GM18867 (cell line): ENCODE results near the gene SLC1A1.
"Not testable (repeated sequence)": the region's sequence is repeated elsewhere in the genome, so short reads cannot be mapped to it uniquely, and the experiment has no call there.

ENCODE experiments used
- ATAC-seq: cut with Tn5 transposase; IDR thresholded peaks from one replicate; pipeline ENCODE4 v1.9.1; 2021; ENCODE audit warnings: mild to moderate bottlenecking, moderate library complexity; ENCODE audit not compliant: unreplicated experiment

SLC1A1 gene

DNA sequence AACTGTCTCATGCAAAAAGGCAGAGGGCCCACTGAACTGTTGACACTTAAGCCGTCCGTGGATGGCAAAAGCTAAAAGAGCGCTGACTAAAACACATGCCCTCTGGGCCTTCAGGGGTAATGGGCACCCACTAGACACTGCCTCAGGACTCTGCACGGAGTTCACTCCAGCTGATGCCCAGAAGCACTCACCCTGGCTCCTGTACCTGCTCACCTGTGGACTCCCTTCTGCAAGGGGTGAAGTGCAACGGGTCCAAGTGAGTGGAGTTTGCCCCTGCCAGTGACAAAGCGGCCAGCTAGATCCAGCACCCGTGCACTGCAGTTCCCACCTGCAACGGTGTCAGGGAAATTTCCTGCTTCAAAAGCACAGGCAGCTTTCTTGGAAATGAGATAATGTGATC is 50.2 kb downstream of the SLC1A1 start:
- ATAC-seq: no peak

- ATAC-seq: no peak
These were observed 51.0 kb downstream of the SLC1A1 start for GRCh38 chr9:4541281-4541680.

DNA sequence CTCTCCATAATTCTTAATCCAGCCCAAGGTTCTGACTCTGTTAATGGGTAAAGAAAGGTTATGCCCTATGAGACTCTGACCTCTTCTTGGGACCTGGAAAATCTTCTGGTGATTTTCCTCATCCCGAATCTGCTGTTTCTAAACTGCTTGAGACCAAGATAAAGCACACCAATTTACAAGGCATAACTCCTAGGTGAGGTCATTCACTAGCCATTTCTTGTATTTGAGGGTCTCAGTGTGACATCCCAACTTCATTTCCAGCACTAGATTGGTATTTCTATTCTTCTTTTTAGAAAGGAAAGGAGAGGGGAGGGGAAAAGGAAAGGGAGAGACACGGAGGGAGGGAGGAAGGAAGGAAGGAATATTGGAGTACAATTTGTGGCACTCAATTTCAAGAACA is 51.6 kb downstream of the SLC1A1 start:
- ATAC-seq: no peak

- ATAC-seq: not testable (repeated sequence)
These were observed 54.4 kb downstream of the SLC1A1 start for GRCh38 chr9:4544714-4545113.

- no peak for ATAC-seq
These were observed 56.7 kb downstream of the SLC1A1 start for GRCh38 chr9:4547016-4547415.

GRCh38 chr9:4548811-4549725 is 58.8 kb downstream of the SLC1A1 start:
- ATAC-seq: no peak

GRCh38 chr9:4549751-4550295 is 59.6 kb downstream of the SLC1A1 start:
- no peak for ATAC-seq

GRCh38 chr9:4550777-4551484 is 60.7 kb downstream of the SLC1A1 start:
- no peak for ATAC-seq

DNA sequence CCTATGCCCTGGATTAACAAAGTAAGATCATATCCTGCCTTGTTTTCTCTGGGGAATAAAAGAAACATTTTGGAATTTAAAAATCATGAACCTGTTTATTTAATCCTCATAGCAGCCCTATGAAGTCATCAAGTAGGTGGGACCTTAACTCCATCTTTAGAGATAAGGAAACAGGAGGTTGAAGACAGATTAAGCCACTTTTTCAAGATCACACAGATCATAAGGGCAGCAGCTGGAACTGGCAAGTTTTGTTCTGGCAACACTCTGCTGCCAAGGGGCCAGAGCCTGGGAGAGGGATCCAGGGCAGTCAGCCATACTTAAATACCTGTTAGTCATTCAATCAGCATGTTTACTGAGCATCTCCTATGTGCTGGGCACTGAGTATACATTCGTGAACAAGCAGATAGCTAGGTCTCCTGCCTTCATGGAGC is 63.7 kb downstream of the SLC1A1 start:
- no peak for ATAC-seq

GRCh38 chr9:4555236-4555635 is 65.0 kb downstream of the SLC1A1 start:
- ATAC-seq: no peak

DNA sequence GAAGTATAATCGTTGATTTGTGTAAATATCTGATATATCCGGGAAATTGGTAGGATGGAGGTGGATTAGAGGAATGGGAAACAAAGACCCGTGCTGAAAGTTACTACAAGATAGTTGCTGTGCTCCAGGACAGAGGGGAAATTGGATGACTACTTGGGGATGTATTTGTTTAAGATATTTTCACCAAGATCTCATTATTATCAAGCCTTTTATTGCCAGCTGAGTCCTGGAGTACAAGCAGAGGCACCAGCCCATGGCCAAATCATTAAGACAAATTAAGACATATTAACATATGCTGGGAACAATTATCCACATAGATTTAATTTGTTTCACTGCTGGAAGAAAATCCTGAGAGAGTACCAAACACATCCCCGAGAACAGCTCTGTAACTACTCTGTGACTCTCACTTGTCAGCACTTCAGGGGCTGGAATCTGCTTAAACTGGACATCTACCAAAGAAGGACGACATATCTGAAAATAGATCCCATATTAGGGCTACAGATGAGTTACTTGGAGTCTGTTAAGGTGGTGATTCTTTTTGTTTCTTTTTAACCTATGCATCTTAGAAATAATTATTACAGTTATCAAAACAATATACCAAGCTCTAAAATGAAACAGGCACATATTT is 68.2 kb downstream of the SLC1A1 start:
- no peak for ATAC-seq

DNA sequence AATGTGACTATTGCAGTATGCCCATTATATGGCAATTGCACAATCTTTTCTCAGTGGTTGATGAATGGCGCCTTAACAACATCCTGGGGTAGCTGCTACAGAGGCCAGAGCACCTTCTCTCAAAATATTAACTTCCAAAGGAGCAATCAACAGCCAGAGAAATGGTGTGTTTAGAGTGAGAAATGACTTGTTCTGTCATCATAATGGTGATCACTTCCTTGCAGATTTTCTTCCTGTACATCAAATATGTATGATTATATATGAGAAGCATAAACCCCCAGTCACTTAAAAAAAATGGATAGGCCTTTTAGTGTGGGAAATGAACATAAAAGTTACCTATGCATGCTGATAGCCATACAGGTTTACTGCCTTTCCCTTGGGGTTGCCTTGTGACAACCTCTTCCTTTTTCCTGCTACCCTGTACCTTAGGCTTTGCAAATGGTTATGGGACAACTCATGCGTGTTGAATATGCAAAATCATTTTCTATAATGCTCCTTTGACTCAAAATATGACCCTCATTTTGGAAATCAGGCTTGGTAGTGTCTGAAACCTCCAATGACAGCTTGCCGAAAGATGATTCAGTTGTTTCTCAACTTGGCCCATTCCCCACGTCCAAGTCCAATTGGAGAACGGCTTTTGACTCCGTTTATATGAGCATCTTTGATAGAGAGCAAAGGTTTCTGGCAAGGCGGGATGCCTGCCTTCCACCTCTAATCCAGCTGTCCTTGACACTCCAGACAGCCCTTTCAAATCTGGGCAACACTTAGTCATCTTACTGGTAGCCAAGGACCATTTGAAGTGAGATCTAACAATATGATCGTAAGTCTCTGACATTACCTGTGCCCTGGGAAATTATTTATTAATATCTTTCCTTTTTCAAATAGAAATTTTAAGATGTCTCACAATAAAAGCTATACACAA is 69.3 kb downstream of the SLC1A1 start:
- peak; percentile 79 for ATAC-seq

DNA sequence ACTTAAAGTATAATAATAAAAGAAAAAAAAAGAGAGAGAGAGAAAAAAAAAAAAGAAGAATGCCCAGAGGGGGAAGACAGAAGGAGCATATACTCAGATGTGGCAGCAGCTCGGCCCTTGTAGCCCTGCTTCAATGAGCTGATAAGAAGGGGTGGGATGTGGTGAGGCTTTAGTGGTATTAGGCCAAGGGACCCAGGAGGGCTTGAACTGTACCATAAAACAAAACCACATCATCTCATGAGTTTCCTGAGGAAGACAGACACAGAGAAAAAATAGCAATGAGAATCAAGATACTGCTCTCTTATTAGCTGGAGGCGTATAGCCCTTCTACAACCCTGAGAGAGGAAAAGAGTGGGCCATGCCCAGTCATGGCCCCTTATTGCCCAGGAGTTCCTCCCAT is 72.8 kb downstream of the SLC1A1 start:
- no peak for ATAC-seq

- no peak for ATAC-seq
These were observed 76.5 kb downstream of the SLC1A1 start for GRCh38 chr9:4566806-4567205.

DNA sequence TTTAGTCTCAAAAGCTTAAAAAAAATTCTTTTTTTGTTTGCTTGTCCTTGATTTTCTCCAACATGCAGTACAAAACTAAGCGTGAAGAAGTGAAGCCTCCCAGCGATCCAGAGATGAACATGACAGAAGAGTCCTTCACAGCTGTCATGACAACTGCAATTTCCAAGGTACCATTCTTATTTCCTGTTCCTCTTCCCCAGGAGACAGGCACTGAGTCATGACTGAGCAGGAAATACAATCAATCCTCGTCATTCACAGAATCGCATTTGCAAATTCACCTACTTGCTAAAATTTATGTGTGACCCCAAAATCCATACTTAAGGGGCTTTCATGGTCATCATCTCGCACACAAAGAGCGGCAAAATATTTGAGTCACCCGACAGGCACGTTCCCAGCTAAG is 77.3 kb downstream of the SLC1A1 start:
- ATAC-seq: no peak

GRCh38 chr9:4569101-4569500 is 78.8 kb downstream of the SLC1A1 start:
- no peak for ATAC-seq

GRCh38 chr9:4572184-4572826 is 82.0 kb downstream of the SLC1A1 start:
- no peak for ATAC-seq

DNA sequence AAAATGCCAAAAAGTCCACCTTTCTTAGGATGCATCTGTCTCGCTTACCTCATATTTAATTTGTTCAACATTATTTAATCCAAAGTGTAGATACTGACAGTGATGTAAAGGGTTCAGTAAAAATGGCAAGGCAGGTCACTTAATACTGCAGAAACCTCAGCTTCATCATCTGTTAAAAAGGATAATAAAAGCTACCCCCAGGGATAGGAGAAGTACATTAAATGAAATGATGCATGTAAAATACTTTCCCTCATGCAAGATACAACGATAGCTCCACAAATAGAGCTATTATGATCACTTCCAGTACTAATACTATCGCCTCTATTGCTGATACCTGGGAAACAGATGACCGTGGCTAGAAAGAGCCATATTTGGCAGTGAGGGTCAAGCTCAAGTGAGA is 82.9 kb downstream of the SLC1A1 start:
- no peak for ATAC-seq

DNA sequence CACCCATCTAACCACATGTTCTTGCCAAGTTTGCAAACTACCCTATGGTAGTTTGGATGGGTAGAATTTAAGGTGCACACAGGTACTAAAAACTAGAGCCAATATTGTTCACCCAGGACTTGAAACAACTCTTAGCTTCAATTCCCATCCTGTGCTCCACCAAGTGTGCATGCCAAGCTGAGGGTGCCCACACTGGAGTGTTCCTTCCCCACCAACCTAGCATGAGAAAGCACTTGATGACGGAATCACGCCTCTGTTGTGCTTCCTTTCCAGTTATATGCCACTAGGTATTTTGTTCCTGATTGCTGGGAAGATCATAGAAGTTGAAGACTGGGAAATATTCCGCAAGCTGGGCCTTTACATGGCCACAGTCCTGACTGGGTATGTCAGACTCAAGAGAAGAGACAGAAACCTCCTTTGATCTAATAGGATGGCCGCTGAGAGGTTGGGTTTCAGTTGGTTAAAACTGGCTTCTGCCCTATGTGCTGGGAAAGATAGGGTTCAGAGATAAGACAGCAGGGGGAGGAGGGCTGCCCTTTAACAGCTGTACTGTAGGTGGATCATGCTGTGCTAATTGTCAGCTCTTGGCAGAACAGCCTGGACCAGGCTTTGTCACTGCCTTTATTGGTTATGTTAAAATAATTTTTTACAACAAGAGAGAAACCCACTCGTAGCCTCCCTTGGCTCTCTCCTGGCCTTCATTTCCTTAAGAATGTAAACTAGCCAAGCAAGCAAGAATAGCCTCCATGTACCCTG is 83.5 kb downstream of the SLC1A1 start:
- no peak for ATAC-seq
